ENCODE data around the gene ASPM. TPM values are rescaled to one million over a fixed set of nuclear protein-coding genes. Genes with fewer than 3 reads are reported as not detected.

The ASPM gene
- total and polyA plus RNA-seq, 2 of the 8 experiments (the other 6 are each of a cell fraction or from before 2014, with no cell fraction given): 5.1 to 50.3 TPM

DNA sequence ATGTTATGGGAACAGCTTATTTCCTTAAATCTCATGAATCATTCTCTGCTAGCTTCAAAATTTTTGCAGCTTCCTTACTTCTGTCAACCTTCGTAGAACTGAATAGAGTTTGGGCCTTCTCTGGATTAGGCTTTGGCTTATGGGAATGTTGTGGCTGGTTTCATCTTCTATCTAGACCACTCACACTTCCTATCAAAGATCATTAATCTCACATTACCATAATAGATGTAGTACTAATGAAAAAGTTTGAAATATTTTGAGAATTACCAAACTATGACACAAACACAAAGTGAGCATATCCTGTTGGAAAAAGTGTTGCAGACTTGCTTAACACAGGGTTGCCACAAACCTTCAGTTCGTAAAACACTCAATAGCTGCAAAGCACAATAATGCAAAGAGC is 30.3 kb downstream of the ASPM start:
- Histone ChIP-seq H3K56ac (replicated peaks; ENCODE audit: insufficient read length, low read depth, low read length) (no peak overlapping the region), H4K5ac (ENCODE audit: insufficient read length, low read depth, low read length) (no peak overlapping the region), H3K79me2 (ENCODE audit: control insufficient read depth in 1 of 2, insufficient read depth in 2 of 2, low read length in 2 of 2) (no peaks in the 10 kb centered on the region; a peak in 1 of 4 replicates), H2BK15ac (ENCODE audit: low read length) (no peak overlapping the region), H3K9me3 (ENCODE audit: insufficient read depth in 2 of 2, low read depth in 1 of 2, low read length in 1 of 2) (no peaks in the 10 kb centered on the region), H3K18ac (ENCODE audit: extremely low read depth, low read length) (no peak overlapping the region), H2AK5ac (ENCODE audit: low read depth, low read length) (no peak overlapping the region), H2AFZ (ENCODE audit: low read length) (no peak overlapping the region), H3K36me3 (ENCODE audit: control insufficient read depth in 2 of 4, insufficient read depth in 4 of 4, low read length in 3 of 4) (peaks cover 5 to 43% (median 15%) of the 10 kb centered on the region in 4 experiments; a peak in 7 of 8 replicates), H4K20me1 (replicated peaks in 1 of 2; ENCODE audit: control insufficient read depth in 1 of 2, insufficient read depth in 2 of 2, low read length in 2 of 2) (no peaks in the 10 kb centered on the region), H3K79me1 (ENCODE audit: low read depth, low read length) (no peaks in the 10 kb centered on the region), H3K4me3 (ENCODE audit: extremely low read depth in 1 of 4, insufficient read depth in 2 of 4, low read depth in 3 of 4, low read length in 4 of 4) (no peak overlapping the region), H3K4ac (replicated peaks; ENCODE audit: insufficient read length, low read depth, low read length) (no peak overlapping the region), H3K23ac (ENCODE audit: insufficient read length) (no peak overlapping the region), H3K27me3 (replicated peaks in 1 of 4; ENCODE audit: control insufficient read depth in 3 of 4, extremely low read depth in 1 of 4, insufficient read depth in 3 of 4, low read length in 3 of 4) (no peaks in the 10 kb centered on the region), H3K23me2 (ENCODE audit: low read depth, low read length) (no peaks in the 10 kb centered on the region), H3K4me1 (replicated peaks in 1 of 4; ENCODE audit: control insufficient read depth in 3 of 4, insufficient read depth in 4 of 4, low read length in 3 of 4) (no peaks in the 10 kb centered on the region), H4K8ac (ENCODE audit: extremely low read depth, insufficient read depth, low read length) (no peak overlapping the region), H3K9ac (replicated peaks in 1 of 4; ENCODE audit: extremely low read depth in 1 of 4, low read depth in 3 of 4, low read length in 3 of 4) (no peak overlapping the region), H2BK120ac (replicated peaks; ENCODE audit: low read depth, low read length) (no peak overlapping the region), H2BK12ac (ENCODE audit: low read depth, low read length) (no peak overlapping the region), H3K4me2 (ENCODE audit: insufficient read depth in 1 of 2, low read depth in 2 of 2, low read length in 2 of 2) (no peak overlapping the region), H3K14ac (ENCODE audit: insufficient read length) (no peak overlapping the region), H2BK5ac (ENCODE audit: low read depth, low read length) (no peak overlapping the region), H4K91ac (replicated peaks; ENCODE audit: insufficient read length, low read length) (no peak overlapping the region), H2BK20ac (ENCODE audit: low read length) (no peak overlapping the region), H3K27ac (ENCODE audit: low read depth, low read length) (no peak overlapping the region)
- FAIRE-seq (no peak), DNase-seq (ENCODE audit: low read depth in 1 of 2, low spot score in 2 of 2) (no peak)
- CTCF ChIA-PET (ENCODE audit: partially characterized antibody): interaction anchor here (1.2 kb wide), 1 partner anchor 10 kb away, joined by 5 read pairs; no protein-coding TSS in a partner anchor
- no peak for TF ChIP-seq SUZ12 (IDR thresholded peaks at IDR 0.05; ENCODE audit: low read length)
- TF ChIP-seq, protein P1, sequence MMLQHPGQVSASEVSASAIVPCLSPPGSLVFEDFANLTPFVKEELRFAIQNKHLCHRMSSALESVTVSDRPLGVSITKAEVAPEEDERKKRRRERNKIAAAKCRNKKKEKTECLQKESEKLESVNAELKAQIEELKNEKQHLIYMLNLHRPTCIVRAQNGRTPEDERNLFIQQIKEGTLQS (IDR thresholded peaks at IDR 0.05; ENCODE audit: insufficient read depth, low read depth, low read length): no peak
- TF ChIP-seq BCL11A (IDR thresholded peaks at IDR 0.05; ENCODE audit: low read depth in 2 of 2, low read length in 2 of 2): no peak
- POLR2A ChIA-PET (ENCODE audit: partially characterized antibody): no interaction called here
- 88% methylated on average over 2 of the region's 2 CpGs; no CpG with 5 or more reads in 1 of the 2 experiments for WGBS, 2 experiments (ENCODE audit: extremely low coverage in 1 of 2, insufficient coverage in 1 of 2, insufficient read length in 1 of 2, insufficient replicate concordance in 2 of 2, low coverage in 1 of 2, low lambda C conversion rate in 2 of 2, missing lambda C conversion rate in 1 of 2)

Data from H1 (cell line).